Caco-2 (cell line): ENCODE data around the gene EIF2B2. TPM values are rescaled to one million over a fixed set of nuclear protein-coding genes. Genes with fewer than 3 reads are reported as not detected.

ENCODE experiments used
- BruUV-seq: library from RNA; stranded (reverse); fragments of 400-500 nt; replicated peaks from 2 replicates; lab custom pipeline; 2021; lab: Mats Ljungman, UMichigan
- CTCF ChIA-PET: fragments of 300-600 bp; sonication (Branson Sonifier 250); formaldehyde crosslinking; loops from one replicate; lab custom pipeline; 2022; ENCODE audit warnings: antibody characterized with exemption; lab: Charles Lee
- POLR2A ChIA-PET: fragments of 300-600 bp; sonication (Branson Sonifier 250); formaldehyde crosslinking; loops from one replicate; lab custom pipeline; 2022; ENCODE audit warnings: antibody characterized with exemption; lab: Charles Lee
- DNase-seq, 2 experiments: peaks; one replicate each; pipeline versions ENCODE4 v3.0.0 to v3.0.0-alpha.2; 2020 to 2022
- H3K27me3 ChIP-seq: replicated peaks from 2 replicates; pipeline ENCODE4 v1.6.0; 2011; ENCODE audit warnings: low read length; ENCODE audit not compliant: control insufficient read depth, insufficient read depth
- H3K36me3 ChIP-seq: 2 replicates; pipeline ENCODE4 v1.5.1; 2011; ENCODE audit warnings: low read length; ENCODE audit not compliant: control insufficient read depth, insufficient read depth
- H3K4me1 ChIP-seq: fragments of 250-450 bp; sonication (Bioruptor Pico); 2 replicates; pipeline ENCODE4 v1.5.1; 2020; ENCODE audit warnings: mild to moderate bottlenecking
- H3K4me3 ChIP-seq: 2 replicates; pipeline ENCODE4 v1.5.1; 2011; ENCODE audit warnings: low read depth, mild to moderate bottlenecking, control low read depth, low read length
- H3K9me3 ChIP-seq: fragments of 250-450 bp; sonication (Bioruptor Pico); 2 replicates; pipeline ENCODE4 v1.5.1; 2020; ENCODE audit warnings: mild to moderate bottlenecking, moderate library complexity
- H3K27ac Mint-ChIP-seq: one replicate; pipeline ENCODE4 v1.8.0; 2022; ENCODE audit warnings: mixed read lengths; ENCODE audit not compliant: unreplicated experiment
- H3K27me3 Mint-ChIP-seq: one replicate; pipeline ENCODE4 v1.8.0; 2022; ENCODE audit warnings: mixed read lengths; ENCODE audit not compliant: insufficient read depth, unreplicated experiment
- H3K36me3 Mint-ChIP-seq: one replicate; pipeline ENCODE4 v1.8.0; 2022; ENCODE audit warnings: mild to moderate bottlenecking, mixed read lengths; ENCODE audit not compliant: insufficient read depth, unreplicated experiment
- H3K4me1 Mint-ChIP-seq: one replicate; pipeline ENCODE4 v1.8.0; 2022; ENCODE audit warnings: low read depth, mixed read lengths; ENCODE audit not compliant: unreplicated experiment
- H3K4me3 Mint-ChIP-seq: one replicate; pipeline ENCODE4 v1.8.0; 2022; ENCODE audit warnings: mild to moderate bottlenecking, moderate library complexity, mixed read lengths; ENCODE audit not compliant: unreplicated experiment
- H3K9me3 Mint-ChIP-seq: one replicate; pipeline ENCODE4 v1.8.0; 2022; ENCODE audit warnings: mixed read lengths; ENCODE audit not compliant: unreplicated experiment
- CTCF ChIP-seq, 2 experiments: fragments of 200-600 bp in 1 of 2; IDR thresholded peaks; 1 replicate in 1 of 2; 2 replicates in 1 of 2; pipeline versions ENCODE4 v1.5.1 to v1.8.0; 2011 to 2022; ENCODE audit warnings: antibody characterized with exemption in 1 of 2, control low read depth in 1 of 2, inconsistent platforms in 1 of 2, low read depth in 1 of 2, low read length in 1 of 2, mild to moderate bottlenecking in 1 of 2, moderate library complexity in 1 of 2; ENCODE audit not compliant: insufficient read depth in 1 of 2, severe bottlenecking in 1 of 2, unreplicated experiment in 1 of 2
- intact Hi-C: fragments of 100-400 bp; cut with micrococcal nuclease; formaldehyde crosslinking; loops from one replicate; pipeline ENCODE4 v1.10.0; 2022; ENCODE audit not compliant: unreplicated experiment
- total RNA-seq: library from RNA; stranded (reverse); gene quantifications from 2 replicates; pipeline ENCODE4 v1.2.3, GENCODE V29; 2022

Gene EIF2B2
- total RNA-seq, 1 experiment from 2014 or later, result 54.4 TPM

- peaks cover 34% of the 10 kb centered on the region for H3K36me3 Mint-ChIP-seq
- no peak overlapping the region for H3K4me3 Mint-ChIP-seq
- Histone ChIP-seq H3K9me3 (no peaks in the 10 kb centered on the region), H3K4me3 (no peak overlapping the region), H3K27me3 (no peaks in the 10 kb centered on the region), H3K36me3 (no peaks in the 10 kb centered on the region), H3K4me1 (peaks cover 6% of the 10 kb centered on the region; the same call in 1 of the 2 replicates)
- no peak for DNase-seq
- CTCF ChIA-PET, result no interaction called here
- POLR2A ChIA-PET, result no interaction called here
- H3K27ac Mint-ChIP-seq, result no peak overlapping the region
- no peaks in the 10 kb centered on the region for H3K9me3 Mint-ChIP-seq
- intact Hi-C loops, result loop anchor here (5.0 kb wide), 1 partner anchor 86 kb away; no protein-coding TSS in a partner anchor
- peaks cover 7% of the 10 kb centered on the region for H3K4me1 Mint-ChIP-seq
- H3K27me3 Mint-ChIP-seq, result no peaks in the 10 kb centered on the region
- no TSS peak for BruUV-seq
- TF ChIP-seq CTCF (IDR thresholded peaks at IDR 0.05; ENCODE audit: insufficient read depth in 1 of 2, low read depth in 1 of 2, low read length in 1 of 2, severe bottlenecking in 1 of 2, unreplicated experiment in 1 of 2), result no peak
Observed at GRCh38 chr14:75001261-75001660, 1.5 kb upstream of the EIF2B2 start.

GRCh38 chr14:75001899-75002298, 822 bp upstream of the EIF2B2 start:
- CTCF ChIA-PET, result no interaction called here
- H3K27me3 ChIP-seq, result no peaks in the 10 kb centered on the region
- BruUV-seq, result no TSS peak
- POLR2A ChIA-PET, result interaction anchor here (0.6 to 1.4 kb wide), 3 partner anchors 67 to 268 kb away, joined by 3 to 8 read pairs (median 5); partner anchors contain the start of genes RPS6KL1 and ZC2HC1C
- TF ChIP-seq CTCF (IDR thresholded peaks at IDR 0.05; ENCODE audit: insufficient read depth in 1 of 2, low read depth in 1 of 2, low read length in 1 of 2, severe bottlenecking in 1 of 2, unreplicated experiment in 1 of 2), result no peak
- peak overlapping the region; percentile 86 for H3K27ac Mint-ChIP-seq
- no peak for DNase-seq
- peaks cover 7% of the 10 kb centered on the region for H3K4me1 Mint-ChIP-seq
- peak overlapping the region; percentile 87 for H3K4me3 Mint-ChIP-seq
- peaks cover 40% of the 10 kb centered on the region for H3K36me3 Mint-ChIP-seq
- intact Hi-C loops, result loop anchor here (1.0 to 5.0 kb wide), 6 partner anchors 16 to 85 kb away; partner anchors contain the start of genes MLH3 and PGF
- H3K4me3 ChIP-seq, result peak overlapping the region; percentile 82
- H3K9me3 Mint-ChIP-seq, result no peaks in the 10 kb centered on the region
- H3K4me1 ChIP-seq, result peaks cover 6% of the 10 kb centered on the region; the same call in 1 of the 2 replicates
- peaks cover 3% of the 10 kb centered on the region for H3K36me3 ChIP-seq
- no peaks in the 10 kb centered on the region for H3K9me3 ChIP-seq
- no peaks in the 10 kb centered on the region for H3K27me3 Mint-ChIP-seq

- Mint-ChIP-seq H3K36me3 (peaks cover 55% of the 10 kb centered on the region), H3K27me3 (no peaks in the 10 kb centered on the region), H3K27ac (peak overlapping the region; percentile 86), H3K4me3 (peak overlapping the region; percentile 87), H3K4me1 (peaks cover 7% of the 10 kb centered on the region), H3K9me3 (no peaks in the 10 kb centered on the region)
- peaks cover 3% of the 10 kb centered on the region for H3K36me3 ChIP-seq
- peaks cover 6% of the 10 kb centered on the region; the same call in 1 of the 2 replicates for H3K4me1 ChIP-seq
- CTCF ChIA-PET, result interaction anchor here (0.7 to 1.1 kb wide), 2 partner anchors 58 to 72 kb away, joined by 3 read pairs; no protein-coding TSS in a partner anchor
- TSS peak; percentile 72 for BruUV-seq
- H3K27me3 ChIP-seq, result no peaks in the 10 kb centered on the region
- POLR2A ChIA-PET, result interaction anchor here (0.8 to 1.4 kb wide), 2 partner anchors 66 to 80 kb away, joined by 4 to 8 read pairs; partner anchors contain the start of genes RPS6KL1 and ZC2HC1C
- no peak for TF ChIP-seq CTCF (IDR thresholded peaks at IDR 0.05; ENCODE audit: insufficient read depth in 1 of 2, low read depth in 1 of 2, low read length in 1 of 2, severe bottlenecking in 1 of 2, unreplicated experiment in 1 of 2)
- H3K4me3 ChIP-seq, result peak overlapping the region; percentile 82
- no peaks in the 10 kb centered on the region for H3K9me3 ChIP-seq
- no peak for DNase-seq
- intact Hi-C loops, result loop anchor here (5.0 kb wide), 1 partner anchor 84 kb away; no protein-coding TSS in a partner anchor
Observed at GRCh38 chr14:75003250-75004027, 718 bp downstream of the EIF2B2 start.
